HG03520 (cell line): ENCODE measurements around the gene TVP23B.
"Not testable (repeated sequence)": the region's sequence is repeated elsewhere in the genome, so short reads cannot be mapped to it uniquely, and the experiment has no call there.

Experiments used
- ATAC-seq: cut with Tn5 transposase; IDR thresholded peaks from one replicate; pipeline ENCODE4 v1.9.1; 2021; ENCODE audit warnings: mild to moderate bottlenecking, moderate library complexity; ENCODE audit not compliant: unreplicated experiment

Gene TVP23B

DNA sequence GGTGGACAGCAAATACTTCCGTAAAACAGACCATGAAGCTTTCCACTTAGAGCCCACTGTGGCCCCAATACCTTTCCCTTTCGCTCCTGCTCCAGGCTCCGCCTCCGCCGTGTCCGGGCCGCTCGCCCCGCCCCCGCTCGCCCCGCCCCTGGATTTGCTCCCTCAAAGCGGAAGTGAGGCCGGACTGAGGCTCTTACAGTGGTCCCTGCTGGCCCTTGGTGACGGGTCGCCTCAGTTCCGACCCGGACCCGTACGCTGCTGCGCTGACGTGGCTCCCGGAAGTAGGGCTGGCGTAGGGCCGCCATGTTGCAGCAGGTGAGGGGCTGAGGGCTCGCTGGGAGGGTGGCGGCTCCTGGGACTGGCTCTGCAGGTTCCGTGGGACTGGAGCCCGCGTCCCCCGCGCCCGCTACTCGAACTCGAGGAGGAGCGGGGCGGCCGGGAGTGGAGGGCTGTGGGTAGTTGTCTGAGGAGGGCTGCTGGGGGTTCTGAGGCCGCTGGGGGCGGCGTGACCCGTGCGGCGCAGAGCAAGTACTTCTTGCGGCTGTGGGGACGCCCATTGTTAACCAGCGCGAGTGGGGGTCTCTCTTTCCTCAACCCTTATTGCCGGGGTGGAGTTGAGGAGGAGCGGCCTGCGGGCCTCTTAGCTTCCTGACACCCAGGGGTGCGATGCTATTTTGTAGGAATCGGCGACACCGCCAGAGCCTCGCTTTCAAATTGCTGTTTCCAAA, at the start of gene TVP23B:
TSS of gene TVP23B (plus strand) at position 193 of the 728 bp plus-strand sequence. CDS start at position 304, 111 bp downstream.
- ATAC-seq, result peak; percentile 98

GRCh38 chr17:18732438-18732837, 48.5 kb upstream of the TVP23B start:
- ATAC-seq, result not testable (repeated sequence)

GRCh38 chr17:18733350-18733749, 47.6 kb upstream of the TVP23B start:
- not testable (repeated sequence) for ATAC-seq

DNA sequence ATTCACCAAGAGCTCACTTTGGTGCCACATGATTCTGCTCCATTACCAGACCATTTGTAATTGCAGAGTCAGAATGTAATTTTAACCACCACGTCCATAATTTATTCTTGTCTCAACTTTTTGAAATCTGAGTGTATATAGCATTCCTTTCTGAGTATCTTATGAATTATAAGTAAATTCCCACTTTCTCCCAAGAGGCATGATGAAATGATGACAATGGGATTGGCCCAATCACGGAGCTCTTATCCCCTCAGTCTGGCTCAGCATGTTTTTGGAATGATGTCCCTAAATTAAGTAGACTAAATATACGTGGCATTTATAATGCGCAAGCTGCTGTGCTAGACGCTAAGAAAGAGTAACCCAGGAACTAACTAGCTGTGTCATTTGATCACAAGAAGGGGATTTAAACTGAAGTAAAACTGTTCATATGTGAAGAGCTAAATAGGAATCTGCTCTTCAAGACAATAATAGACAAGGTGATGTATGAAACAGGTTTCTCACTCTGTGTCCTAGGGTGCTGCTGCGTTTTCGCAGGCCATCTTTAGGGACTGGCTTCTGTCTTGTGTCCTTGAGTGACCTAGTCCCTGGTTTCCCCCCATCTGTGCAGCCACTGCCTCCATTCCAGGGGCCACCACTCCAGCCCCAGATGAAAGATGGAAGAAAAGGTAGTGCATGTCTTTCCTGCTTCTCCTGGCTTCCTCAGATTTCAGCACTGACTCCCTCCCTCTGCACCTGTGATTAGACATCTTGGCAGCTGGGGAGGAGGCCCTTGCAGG, 41.2 kb upstream of the TVP23B start:
- ATAC-seq, result not testable (repeated sequence)

GRCh38 chr17:18741228-18741627, 39.8 kb upstream of the TVP23B start:
- not testable (repeated sequence) for ATAC-seq

GRCh38 chr17:18743699-18744421, 37.1 kb upstream of the TVP23B start, which contains the start of gene FBXW10:
TSS of gene FBXW10 (plus strand) at chr17:18744054. CDS start at chr17:18744245, 191 bp downstream.
- not testable (repeated sequence) for ATAC-seq

- ATAC-seq, result not testable (repeated sequence)
These were observed 36.3 kb upstream of the TVP23B start for GRCh38 chr17:18744726-18745125.

DNA sequence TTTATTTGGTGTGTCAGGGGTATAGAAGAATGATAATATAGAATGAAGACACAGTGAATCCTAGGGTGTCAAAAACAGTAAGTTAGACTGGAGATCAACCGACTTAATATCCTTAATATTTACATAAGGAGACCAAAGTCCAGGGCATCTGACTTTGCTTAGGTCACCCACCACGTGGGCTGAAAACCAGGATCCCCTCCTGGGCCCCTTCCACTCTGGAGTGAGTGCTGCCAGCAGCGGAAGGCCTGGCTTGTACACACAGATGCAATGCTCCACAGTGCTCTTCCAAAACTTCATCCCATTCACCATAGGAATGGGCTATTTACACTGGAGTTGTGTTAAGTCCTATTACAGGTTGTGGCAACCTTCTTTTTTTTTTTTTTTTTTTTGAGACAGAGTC, 34.4 kb upstream of the TVP23B start:
- not testable (repeated sequence) for ATAC-seq

DNA sequence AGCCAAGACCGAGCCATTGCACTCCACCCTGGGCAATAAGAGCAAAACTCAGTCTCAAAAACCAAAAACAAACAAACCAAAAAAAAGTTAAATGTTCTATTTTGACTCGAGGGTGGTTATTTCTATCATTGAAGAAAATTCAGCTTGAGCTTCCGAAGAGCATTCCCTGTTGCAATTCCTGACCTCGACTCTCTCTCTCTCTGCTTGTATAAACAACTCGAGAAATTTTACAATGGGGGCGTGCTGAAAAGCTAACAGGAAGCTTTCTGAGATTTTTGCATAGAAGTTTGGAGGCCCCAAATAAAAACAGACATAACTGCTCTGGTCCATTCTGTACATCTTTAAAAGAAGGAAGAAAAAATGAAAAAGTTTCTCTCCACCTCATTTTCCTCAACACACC, 33.5 kb upstream of the TVP23B start:
- ATAC-seq, result not testable (repeated sequence)

- not testable (repeated sequence) for ATAC-seq
These were observed 30.7 kb upstream of the TVP23B start for GRCh38 chr17:18750242-18750641.

GRCh38 chr17:18753829-18754409, 27.1 kb upstream of the TVP23B start:
- ATAC-seq, result not testable (repeated sequence)

GRCh38 chr17:18755969-18756368, 25.0 kb upstream of the TVP23B start:
- not testable (repeated sequence) for ATAC-seq

GRCh38 chr17:18757368-18758044, 23.5 kb upstream of the TVP23B start:
- not testable (repeated sequence) for ATAC-seq

DNA sequence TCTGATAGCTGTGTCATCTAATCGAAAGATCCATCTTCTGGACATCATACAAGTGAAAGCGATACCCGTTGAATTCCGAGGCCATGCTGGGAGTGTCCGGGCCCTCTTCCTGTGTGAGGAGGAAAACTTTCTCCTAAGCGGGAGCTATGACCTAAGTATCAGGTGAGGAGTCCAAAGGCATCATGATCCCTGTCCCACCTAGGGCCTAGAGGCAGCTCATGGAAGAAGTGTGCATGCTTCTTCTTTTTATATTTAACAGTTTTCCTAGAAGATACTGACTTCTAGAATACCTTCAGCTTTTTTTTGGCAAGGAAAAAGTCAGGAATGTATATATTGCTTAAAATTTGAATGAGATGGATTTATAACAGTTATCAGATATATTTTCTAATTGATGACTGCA, 22.6 kb upstream of the TVP23B start:
- not testable (repeated sequence) for ATAC-seq

- not testable (repeated sequence) for ATAC-seq
These were observed 20.8 kb upstream of the TVP23B start for GRCh38 chr17:18760221-18760620.

- ATAC-seq, result not testable (repeated sequence)
These were observed 10.4 kb upstream of the TVP23B start for GRCh38 chr17:18770572-18770971.

DNA sequence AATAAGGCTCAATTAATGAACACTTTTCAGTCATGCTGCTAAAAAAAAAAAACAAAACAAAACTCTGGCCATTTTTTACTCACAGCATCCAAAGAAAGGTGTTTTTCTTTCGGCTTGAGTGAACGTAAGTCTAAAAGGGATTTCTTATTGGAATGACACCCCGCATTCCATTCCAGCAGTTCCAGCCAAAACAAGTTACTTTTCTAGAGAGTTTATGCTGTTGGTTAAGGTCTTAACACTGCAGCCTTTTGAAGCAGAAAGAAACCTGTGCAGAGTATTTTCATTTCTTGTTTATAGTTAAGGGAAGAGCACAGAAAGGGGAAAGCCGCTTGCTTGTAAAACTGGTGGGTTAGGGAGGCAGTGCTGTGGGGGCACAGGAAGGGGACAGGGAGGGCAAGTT, 9.9 kb upstream of the TVP23B start:
- ATAC-seq, result not testable (repeated sequence)

GRCh38 chr17:18772471-18772870, 8.5 kb upstream of the TVP23B start:
- no peak for ATAC-seq

DNA sequence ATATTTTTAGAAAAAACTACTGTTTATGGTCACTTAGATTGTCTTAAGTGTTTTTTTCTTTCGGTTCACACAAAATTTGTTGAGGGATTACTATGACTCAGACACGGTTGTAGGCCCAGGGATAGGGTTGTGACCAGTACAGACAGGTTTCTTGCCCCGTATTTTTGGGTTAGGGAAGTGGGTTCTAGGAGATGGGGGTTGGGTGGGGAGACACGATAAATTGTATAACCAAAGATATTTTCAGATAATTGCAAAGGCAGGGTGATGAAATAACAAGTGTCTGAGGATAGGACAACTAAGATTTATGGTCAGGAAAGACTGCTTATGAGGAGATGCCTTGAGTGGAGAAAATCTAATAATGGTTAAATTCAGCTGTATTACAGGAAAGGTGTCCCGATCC, 822 bp downstream of the TVP23B start:
- not testable (repeated sequence) for ATAC-seq

GRCh38 chr17:18785933-18786332, 5.0 kb downstream of the TVP23B start:
- ATAC-seq, result not testable (repeated sequence)
